GM12878 (cell line): ENCODE measurements around the gene KRAS. TPM values are rescaled to one million over a fixed set of nuclear protein-coding genes. Genes with fewer than 3 reads are reported as not detected.

ENCODE experiments used
- CBX5 ChIP-seq: sonication (generic); IDR thresholded peaks from 2 replicates; pipeline ENCODE4 v1.6.1; 2016; ENCODE audit warnings: low read depth, moderate library complexity, mild to moderate bottlenecking, inconsistent platforms
- CHD1 ChIP-seq: IDR thresholded peaks from 2 replicates; pipeline ENCODE4 v1.6.1; 2012; ENCODE audit warnings: low read depth, low read length, improper control_type of control experiment
- CREM ChIP-seq: IDR thresholded peaks from 2 replicates; pipeline ENCODE4 v1.6.1; 2014; ENCODE audit warnings: antibody characterized with exemption, low read depth
- E2F8 ChIP-seq: fragments of 450-650 bp; IDR thresholded peaks from 2 replicates; pipeline ENCODE4 v1.6.1; 2018; ENCODE audit warnings: mild to moderate bottlenecking, low read depth, moderate library complexity; ENCODE audit not compliant: partially characterized antibody
- ESRRA ChIP-seq: IDR thresholded peaks from 2 replicates; pipeline ENCODE4 v1.6.1; 2012; ENCODE audit warnings: mild to moderate bottlenecking, low read length, improper control_type of control experiment
- IRF4 ChIP-seq: IDR thresholded peaks from 2 replicates; pipeline ENCODE4 v1.6.1; 2011; ENCODE audit warnings: low read depth, low read length
- MEF2B ChIP-seq: fragments of 450-650 bp; IDR thresholded peaks from 2 replicates; pipeline ENCODE4 v1.6.1; 2018; ENCODE audit warnings: mild to moderate bottlenecking, moderate library complexity; ENCODE audit not compliant: partially characterized antibody, poor library complexity, severe bottlenecking
- MTA2 ChIP-seq: fragments of 450-650 bp; IDR thresholded peaks from 2 replicates; pipeline ENCODE4 v1.6.1; 2016; ENCODE audit warnings: low read depth, mild to moderate bottlenecking, moderate library complexity
- NFIC ChIP-seq: IDR thresholded peaks from 2 replicates; pipeline ENCODE4 v1.6.1; 2012; ENCODE audit warnings: low read depth, mild to moderate bottlenecking, inconsistent platforms, low read length, moderate library complexity
- POLR2AphosphoS5 ChIP-seq: IDR thresholded peaks from 2 replicates; pipeline ENCODE4 v1.6.1; 2011; ENCODE audit warnings: mild to moderate bottlenecking, low read length, inconsistent platforms
- RELB ChIP-seq: fragments of 450-650 bp; IDR thresholded peaks from 2 replicates; pipeline ENCODE4 v1.6.1; 2017; ENCODE audit warnings: low read depth, mild to moderate bottlenecking, moderate library complexity
- SKIL ChIP-seq: fragments of 450-650 bp; IDR thresholded peaks from 2 replicates; pipeline ENCODE4 v1.6.1; 2017; ENCODE audit warnings: mild to moderate bottlenecking, low read depth, inconsistent platforms; ENCODE audit not compliant: poor library complexity, severe bottlenecking
- SREBF1 ChIP-seq: IDR thresholded peaks from 2 replicates; pipeline ENCODE4 v1.6.1; 2012; ENCODE audit warnings: mild to moderate bottlenecking, low read length
- STAT3 ChIP-seq: IDR thresholded peaks from 2 replicates; pipeline ENCODE4 v1.6.1; 2011; ENCODE audit warnings: low read depth, low read length, improper control_type of control experiment
- SUZ12 ChIP-seq: fragments of 200-600 bp; sonication (generic); IDR thresholded peaks from one replicate; pipeline ENCODE4 v1.6.1; 2018; ENCODE audit warnings: antibody characterized with exemption, mild to moderate bottlenecking; ENCODE audit not compliant: unreplicated experiment
- YY1 ChIP-seq: IDR thresholded peaks from 2 replicates; pipeline ENCODE4 v1.6.1; 2011; ENCODE audit warnings: low read depth, mild to moderate bottlenecking, low read length
- polyA plus RNA-seq, 11 experiments: library from polyadenylated mRNA; depleted of rRNA in 4 of 11; unstranded in 6 of 11; stranded (reverse) in 5 of 11; fragments of >200 nt; fragmentation: Nextera tagmentation in 4 of 11; fragmentation: Illumina TruSeq in 1 of 11; extraction: Ambion mirVana in 4 of 11; extraction: Trizol in 1 of 11; gene quantifications; 1 replicate in 1 of 11; 2 replicates in 10 of 11; pipeline versions ENCODE4 v1.2.1 to v1.2.3, GENCODE V29; 2011 to 2016; ENCODE audit warnings: inconsistent platforms in 2 of 11, missing spikeins in 2 of 11, low read depth in 1 of 11
- total RNA-seq, 4 experiments: library from RNA; depleted of rRNA in 3 of 4; stranded (reverse); fragments of >200 nt in 3 of 4; fragmentation: Illumina TruSeq in 1 of 4; extraction: Trizol in 1 of 4; gene quantifications; 2 replicates each; pipeline versions ENCODE4 v1.2.1 to v1.2.3, GENCODE V29; 2013 to 2021
- TF ChIP-seq, protein P1 (sequence below): IDR thresholded peaks from 2 replicates; pipeline ENCODE4 v1.6.1; 2012; ENCODE audit warnings: mild to moderate bottlenecking, low read depth, low read length
- TF ChIP-seq, protein P2 (sequence below): fragments of 450-650 bp; IDR thresholded peaks from 2 replicates; pipeline ENCODE4 v1.6.1; 2016; ENCODE audit warnings: mild to moderate bottlenecking

The KRAS gene
- total and polyA plus RNA-seq, 10 of the 15 experiments (the other 5 are each of a cell fraction or from before 2014, with no cell fraction given), result 3.1 to 23.8 (median 8.0) TPM

GRCh38 chr12:25195056-25195971, 55.4 kb downstream of the KRAS start, which contains the start of the genes DNAI7 and ETFRF1 (continued):
- TF ChIP-seq SKIL (no peak), SREBF1 (no peak), NFIC (0 out of 2 replicates have a peak, but pooled peaks have one; percentile 17), MEF2B (no peak), CBX5 (no peak; the same call in 1 of the 2 replicates), IRF4 (no peak), SUZ12 (no peak), CHD1 (no peak), STAT3 (no peak), E2F8 (no peak), YY1 (0 out of 2 replicates have a peak, but pooled peaks have one; percentile 13), MTA2 (no peak), ESRRA (no peak), CREM (peak; percentile 28; the same call in 1 of the 2 replicates), RELB (peak; percentile 68), POLR2AphosphoS5 (peak; percentile 81)
- TF ChIP-seq, protein P1, sequence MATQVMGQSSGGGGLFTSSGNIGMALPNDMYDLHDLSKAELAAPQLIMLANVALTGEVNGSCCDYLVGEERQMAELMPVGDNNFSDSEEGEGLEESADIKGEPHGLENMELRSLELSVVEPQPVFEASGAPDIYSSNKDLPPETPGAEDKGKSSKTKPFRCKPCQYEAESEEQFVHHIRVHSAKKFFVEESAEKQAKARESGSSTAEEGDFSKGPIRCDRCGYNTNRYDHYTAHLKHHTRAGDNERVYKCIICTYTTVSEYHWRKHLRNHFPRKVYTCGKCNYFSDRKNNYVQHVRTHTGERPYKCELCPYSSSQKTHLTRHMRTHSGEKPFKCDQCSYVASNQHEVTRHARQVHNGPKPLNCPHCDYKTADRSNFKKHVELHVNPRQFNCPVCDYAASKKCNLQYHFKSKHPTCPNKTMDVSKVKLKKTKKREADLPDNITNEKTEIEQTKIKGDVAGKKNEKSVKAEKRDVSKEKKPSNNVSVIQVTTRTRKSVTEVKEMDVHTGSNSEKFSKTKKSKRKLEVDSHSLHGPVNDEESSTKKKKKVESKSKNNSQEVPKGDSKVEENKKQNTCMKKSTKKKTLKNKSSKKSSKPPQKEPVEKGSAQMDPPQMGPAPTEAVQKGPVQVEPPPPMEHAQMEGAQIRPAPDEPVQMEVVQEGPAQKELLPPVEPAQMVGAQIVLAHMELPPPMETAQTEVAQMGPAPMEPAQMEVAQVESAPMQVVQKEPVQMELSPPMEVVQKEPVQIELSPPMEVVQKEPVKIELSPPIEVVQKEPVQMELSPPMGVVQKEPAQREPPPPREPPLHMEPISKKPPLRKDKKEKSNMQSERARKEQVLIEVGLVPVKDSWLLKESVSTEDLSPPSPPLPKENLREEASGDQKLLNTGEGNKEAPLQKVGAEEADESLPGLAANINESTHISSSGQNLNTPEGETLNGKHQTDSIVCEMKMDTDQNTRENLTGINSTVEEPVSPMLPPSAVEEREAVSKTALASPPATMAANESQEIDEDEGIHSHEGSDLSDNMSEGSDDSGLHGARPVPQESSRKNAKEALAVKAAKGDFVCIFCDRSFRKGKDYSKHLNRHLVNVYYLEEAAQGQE, result no peak
- TF ChIP-seq, protein P2, sequence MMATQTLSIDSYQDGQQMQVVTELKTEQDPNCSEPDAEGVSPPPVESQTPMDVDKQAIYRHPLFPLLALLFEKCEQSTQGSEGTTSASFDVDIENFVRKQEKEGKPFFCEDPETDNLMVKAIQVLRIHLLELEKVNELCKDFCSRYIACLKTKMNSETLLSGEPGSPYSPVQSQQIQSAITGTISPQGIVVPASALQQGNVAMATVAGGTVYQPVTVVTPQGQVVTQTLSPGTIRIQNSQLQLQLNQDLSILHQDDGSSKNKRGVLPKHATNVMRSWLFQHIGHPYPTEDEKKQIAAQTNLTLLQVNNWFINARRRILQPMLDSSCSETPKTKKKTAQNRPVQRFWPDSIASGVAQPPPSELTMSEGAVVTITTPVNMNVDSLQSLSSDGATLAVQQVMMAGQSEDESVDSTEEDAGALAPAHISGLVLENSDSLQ, result peak; percentile 91
